ENCODE data around the gene IL22RA1.

Gene IL22RA1

DNA sequence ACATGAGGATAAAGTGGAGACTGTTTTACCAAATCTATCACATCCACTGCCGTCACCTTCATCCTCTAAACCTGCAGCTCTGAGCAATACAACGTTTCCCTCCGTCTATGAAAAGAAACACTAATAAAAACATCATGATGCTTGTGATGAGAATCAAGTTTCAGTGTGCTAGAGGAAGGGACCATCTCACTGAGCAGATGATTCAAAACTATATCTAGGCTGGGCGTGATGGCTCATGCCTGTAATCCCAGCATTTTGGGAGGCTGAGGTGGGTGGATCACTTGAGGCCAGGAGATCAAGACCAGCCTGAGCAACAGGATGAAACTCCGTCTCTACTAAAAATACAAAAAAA lies 16.3 kb downstream of the IL22RA1 start:
- TF ChIP-seq TAF1 (IDR thresholded peaks at IDR 0.05; ENCODE audit: borderline replicate concordance, insufficient read depth, low read length) = no peak
- no peak for TF ChIP-seq FOXP2 (optimal IDR thresholded peaks at IDR 0.05; ENCODE audit: borderline replicate concordance, extremely low read depth, extremely low read length, insufficient read depth)
- TF ChIP-seq SIN3A (IDR thresholded peaks at IDR 0.05; ENCODE audit: borderline replicate concordance, insufficient read depth, low read length) = no peak
- no peak for TF ChIP-seq POLR2AphosphoS5 (IDR thresholded peaks at IDR 0.05; ENCODE audit: low read depth, low read length)

GRCh38 chr1:24126018-24126671 lies 16.8 kb downstream of the IL22RA1 start:
- no peak for TF ChIP-seq SIN3A (IDR thresholded peaks at IDR 0.05; ENCODE audit: borderline replicate concordance, insufficient read depth, low read length)

- no peak for TF ChIP-seq FOXP2 (optimal IDR thresholded peaks at IDR 0.05; ENCODE audit: borderline replicate concordance, extremely low read depth, extremely low read length, insufficient read depth)
- no peak for TF ChIP-seq SIN3A (IDR thresholded peaks at IDR 0.05; ENCODE audit: borderline replicate concordance, insufficient read depth, low read length)
- no peak for TF ChIP-seq POLR2AphosphoS5 (IDR thresholded peaks at IDR 0.05; ENCODE audit: low read depth, low read length)
- no peak for TF ChIP-seq REST (IDR thresholded peaks at IDR 0.05; ENCODE audit: insufficient read depth in 1 of 2, low read depth in 2 of 2, low read length in 2 of 2)
- no peak for TF ChIP-seq TAF1 (IDR thresholded peaks at IDR 0.05; ENCODE audit: borderline replicate concordance, insufficient read depth, low read length)
Observed at GRCh38 chr1:24125456-24125855, 17.5 kb downstream of the IL22RA1 start.

- TF ChIP-seq REST (IDR thresholded peaks at IDR 0.05; ENCODE audit: insufficient read depth in 1 of 2, low read depth in 2 of 2, low read length in 2 of 2) = no peak
- no peak for TF ChIP-seq SIN3A (IDR thresholded peaks at IDR 0.05; ENCODE audit: borderline replicate concordance, insufficient read depth, low read length)
- TF ChIP-seq TAF1 (IDR thresholded peaks at IDR 0.05; ENCODE audit: borderline replicate concordance, insufficient read depth, low read length) = no peak
- no peak for TF ChIP-seq POLR2AphosphoS5 (IDR thresholded peaks at IDR 0.05; ENCODE audit: low read depth, low read length)
- TF ChIP-seq FOXP2 (optimal IDR thresholded peaks at IDR 0.05; ENCODE audit: borderline replicate concordance, extremely low read depth, extremely low read length, insufficient read depth) = no peak
Observed at GRCh38 chr1:24124980-24125379, 18.0 kb downstream of the IL22RA1 start.

GRCh38 chr1:24123611-24124010 lies 19.3 kb downstream of the IL22RA1 start:
- no peak for TF ChIP-seq POLR2AphosphoS5 (IDR thresholded peaks at IDR 0.05; ENCODE audit: low read depth, low read length)
- TF ChIP-seq TAF1 (IDR thresholded peaks at IDR 0.05; ENCODE audit: borderline replicate concordance, insufficient read depth, low read length) = no peak
- no peak for TF ChIP-seq SIN3A (IDR thresholded peaks at IDR 0.05; ENCODE audit: borderline replicate concordance, insufficient read depth, low read length)
- no peak for TF ChIP-seq REST (IDR thresholded peaks at IDR 0.05; ENCODE audit: insufficient read depth in 1 of 2, low read depth in 2 of 2, low read length in 2 of 2)
- no peak for TF ChIP-seq FOXP2 (optimal IDR thresholded peaks at IDR 0.05; ENCODE audit: borderline replicate concordance, extremely low read depth, extremely low read length, insufficient read depth)

- TF ChIP-seq TAF1 (IDR thresholded peaks at IDR 0.05; ENCODE audit: borderline replicate concordance, insufficient read depth, low read length) (no peak), SIN3A (IDR thresholded peaks at IDR 0.05; ENCODE audit: borderline replicate concordance, insufficient read depth, low read length) (no peak), FOXP2 (optimal IDR thresholded peaks at IDR 0.05; ENCODE audit: borderline replicate concordance, extremely low read depth, extremely low read length, insufficient read depth) (no peak), REST (IDR thresholded peaks at IDR 0.05; ENCODE audit: insufficient read depth in 1 of 2, low read depth in 2 of 2, low read length in 2 of 2) (no peak), POLR2AphosphoS5 (IDR thresholded peaks at IDR 0.05; ENCODE audit: low read depth, low read length) (no peak)
Observed at GRCh38 chr1:24122776-24123175, 20.2 kb downstream of the IL22RA1 start.

All from PFSK-1 (cell line).